RWPE2 (cell line): ENCODE data around the gene CTSZ.

Experiments
- ATAC-seq: fragments of 200-7000 bp; cut with Tn5 transposase; 3 replicates; pipeline ENCODE4 v1.9.1; 2021; ENCODE audit warnings: low read depth
- DNase-seq: peaks from one replicate; pipeline ENCODE4 v3.0.0-alpha.2; 2020; ENCODE audit warnings: low spot score
- H3K27ac ChIP-seq: fragments of 450-650 bp; 2 replicates; pipeline ENCODE4 v1.5.1; 2017; ENCODE audit warnings: mild to moderate bottlenecking; ENCODE audit not compliant: poor library complexity, severe bottlenecking
- H3K27me3 ChIP-seq: fragments of 250-450 bp; sonication (Bioruptor Pico); 2 replicates; pipeline ENCODE4 v1.5.1; 2021; ENCODE audit warnings: mild to moderate bottlenecking, moderate library complexity; ENCODE audit not compliant: insufficient read depth, poor library complexity, severe bottlenecking
- H3K36me3 ChIP-seq: fragments of 250-450 bp; sonication (Bioruptor Pico); 2 replicates; pipeline ENCODE4 v1.5.1; 2020; ENCODE audit warnings: low read depth, mild to moderate bottlenecking, moderate library complexity
- H3K4me1 ChIP-seq: fragments of 250-450 bp; sonication (Bioruptor Pico); 2 replicates; pipeline ENCODE4 v1.5.1; 2021; ENCODE audit warnings: mild to moderate bottlenecking, moderate library complexity; ENCODE audit not compliant: insufficient read depth, poor library complexity, severe bottlenecking
- H3K4me3 ChIP-seq: fragments of 250-450 bp; sonication (Bioruptor Pico); 2 replicates; pipeline ENCODE4 v1.5.1; 2021; ENCODE audit warnings: mild to moderate bottlenecking, moderate library complexity; ENCODE audit not compliant: severe bottlenecking
- H3K9me3 ChIP-seq: fragments of 250-450 bp; sonication (Bioruptor Pico); 2 replicates; pipeline ENCODE4 v1.5.1; 2021; ENCODE audit warnings: mild to moderate bottlenecking, moderate library complexity; ENCODE audit not compliant: severe bottlenecking
- TF ChIP-seq, protein P1 (sequence below): fragments of 450-650 bp; IDR thresholded peaks from one replicate; pipeline ENCODE4 v1.5.1; 2017; ENCODE audit warnings: mild to moderate bottlenecking, moderate library complexity; ENCODE audit not compliant: poor library complexity, severe bottlenecking

CTSZ gene

DNA sequence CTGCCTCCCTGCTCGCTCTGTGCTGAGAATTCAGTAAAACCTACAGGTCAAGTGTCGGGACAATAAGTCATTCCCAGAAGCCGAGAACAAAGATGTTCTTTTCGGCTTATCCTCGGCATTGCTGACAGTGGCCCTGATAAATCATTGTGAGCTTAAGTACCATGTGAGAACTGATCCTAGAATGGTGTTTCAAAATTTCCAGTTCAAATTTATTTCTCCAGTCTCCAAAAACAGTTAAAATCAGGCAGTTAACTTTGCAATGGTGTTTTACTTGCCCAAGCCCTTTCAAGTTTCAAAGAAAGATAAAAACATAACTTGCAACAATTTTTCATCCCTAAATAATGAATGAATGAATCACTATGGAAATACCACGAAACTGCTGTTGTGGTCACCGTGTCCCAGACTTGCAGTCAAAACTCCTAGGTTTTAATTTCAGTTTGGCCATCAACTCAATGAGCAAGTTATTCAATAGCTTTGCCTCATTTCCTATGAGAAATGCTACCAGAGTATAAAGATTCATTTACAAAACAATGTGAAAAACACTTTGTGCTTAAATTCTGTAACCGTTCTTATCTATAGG is 20.8 kb upstream of the CTSZ start:
- H3K4me1 ChIP-seq, result peaks cover 34% of the 10 kb centered on the region
- no peak for DNase-seq

DNA sequence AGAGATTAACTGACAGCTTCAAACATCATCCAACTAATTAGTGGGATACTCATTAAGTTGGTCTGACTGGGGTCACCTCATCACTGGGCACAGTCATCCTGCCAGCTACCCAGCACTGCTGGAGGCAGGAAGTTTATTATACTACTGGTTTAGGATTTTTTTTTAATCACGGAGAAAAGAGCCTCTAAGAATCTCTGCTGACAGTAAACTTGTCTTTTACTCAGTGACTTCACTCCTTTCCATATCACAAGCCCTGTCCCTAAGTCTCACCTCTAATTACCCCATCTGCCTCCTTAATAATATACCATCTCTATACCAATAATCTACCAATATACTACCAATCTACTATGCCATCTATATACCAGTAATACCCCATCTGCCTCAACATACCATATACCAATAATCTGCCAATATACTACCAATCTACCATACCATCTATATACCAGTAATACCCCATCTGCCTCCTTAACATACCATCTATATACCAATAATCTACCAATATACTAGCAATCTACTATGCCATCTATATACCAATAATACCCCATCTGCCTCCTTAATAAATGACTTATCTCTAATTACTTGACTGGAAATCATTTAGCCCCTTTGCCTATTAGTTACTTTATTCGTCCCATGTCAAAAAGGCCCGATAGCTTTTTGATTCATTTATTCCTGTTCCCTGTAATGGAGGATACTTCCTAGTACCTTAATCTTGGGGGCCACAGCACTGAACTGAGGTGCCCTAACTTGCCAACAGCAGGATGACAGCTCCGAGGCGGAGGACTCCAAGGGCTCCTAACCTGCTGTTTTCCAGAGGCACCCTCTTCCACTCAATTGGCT is 20.1 kb upstream of the CTSZ start:
- ATAC-seq (no peak), DNase-seq (peak; percentile 74)
- no peaks in the 10 kb centered on the region for H3K27me3 ChIP-seq
- peaks cover 33% of the 10 kb centered on the region for H3K4me1 ChIP-seq
- TF ChIP-seq, protein P1, sequence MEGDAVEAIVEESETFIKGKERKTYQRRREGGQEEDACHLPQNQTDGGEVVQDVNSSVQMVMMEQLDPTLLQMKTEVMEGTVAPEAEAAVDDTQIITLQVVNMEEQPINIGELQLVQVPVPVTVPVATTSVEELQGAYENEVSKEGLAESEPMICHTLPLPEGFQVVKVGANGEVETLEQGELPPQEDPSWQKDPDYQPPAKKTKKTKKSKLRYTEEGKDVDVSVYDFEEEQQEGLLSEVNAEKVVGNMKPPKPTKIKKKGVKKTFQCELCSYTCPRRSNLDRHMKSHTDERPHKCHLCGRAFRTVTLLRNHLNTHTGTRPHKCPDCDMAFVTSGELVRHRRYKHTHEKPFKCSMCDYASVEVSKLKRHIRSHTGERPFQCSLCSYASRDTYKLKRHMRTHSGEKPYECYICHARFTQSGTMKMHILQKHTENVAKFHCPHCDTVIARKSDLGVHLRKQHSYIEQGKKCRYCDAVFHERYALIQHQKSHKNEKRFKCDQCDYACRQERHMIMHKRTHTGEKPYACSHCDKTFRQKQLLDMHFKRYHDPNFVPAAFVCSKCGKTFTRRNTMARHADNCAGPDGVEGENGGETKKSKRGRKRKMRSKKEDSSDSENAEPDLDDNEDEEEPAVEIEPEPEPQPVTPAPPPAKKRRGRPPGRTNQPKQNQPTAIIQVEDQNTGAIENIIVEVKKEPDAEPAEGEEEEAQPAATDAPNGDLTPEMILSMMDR, result no peak
- H3K4me3 ChIP-seq, result no peak overlapping the region
- H3K36me3 ChIP-seq, result peaks cover 81% of the 10 kb centered on the region
- H3K9me3 ChIP-seq, result no peaks in the 10 kb centered on the region
- H3K27ac ChIP-seq, result no peak overlapping the region

More for the DNA sequence above, 20.8 kb upstream of the CTSZ start:
- Histone ChIP-seq H3K4me3 (no peak overlapping the region), H3K27ac (peak overlapping the region; percentile 1), H3K9me3 (no peaks in the 10 kb centered on the region), H3K36me3 (peaks cover 81% of the 10 kb centered on the region), H3K27me3 (no peaks in the 10 kb centered on the region)
- TF ChIP-seq, protein P1, result no peak
- ATAC-seq, result no peak

DNA sequence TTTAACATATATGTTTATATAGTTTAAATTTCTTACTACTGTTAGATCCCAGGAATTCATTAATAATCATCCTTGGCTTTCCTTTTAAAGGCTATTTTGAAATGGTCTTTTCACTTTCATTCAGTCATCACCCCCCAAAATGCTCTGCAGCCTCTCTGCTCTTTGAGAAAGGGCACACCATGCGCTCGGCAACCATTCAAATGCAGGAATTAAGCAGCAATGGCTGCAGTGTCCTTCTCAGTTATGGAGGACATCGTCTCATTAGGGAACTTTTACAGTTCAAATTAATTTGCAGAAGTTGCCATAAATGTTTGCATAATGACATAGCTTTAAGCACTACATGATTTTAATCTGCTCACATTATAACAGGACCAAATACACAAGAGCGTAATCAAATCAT is 18.5 kb upstream of the CTSZ start:
- Histone ChIP-seq H3K9me3 (no peaks in the 10 kb centered on the region), H3K36me3 (peaks cover 71% of the 10 kb centered on the region), H3K4me3 (no peak overlapping the region), H3K4me1 (peaks cover 37% of the 10 kb centered on the region), H3K27ac (no peak overlapping the region), H3K27me3 (no peaks in the 10 kb centered on the region)
- TF ChIP-seq, protein P1, result no peak
- DNase-seq (peak; percentile 19), ATAC-seq (no peak)

DNA sequence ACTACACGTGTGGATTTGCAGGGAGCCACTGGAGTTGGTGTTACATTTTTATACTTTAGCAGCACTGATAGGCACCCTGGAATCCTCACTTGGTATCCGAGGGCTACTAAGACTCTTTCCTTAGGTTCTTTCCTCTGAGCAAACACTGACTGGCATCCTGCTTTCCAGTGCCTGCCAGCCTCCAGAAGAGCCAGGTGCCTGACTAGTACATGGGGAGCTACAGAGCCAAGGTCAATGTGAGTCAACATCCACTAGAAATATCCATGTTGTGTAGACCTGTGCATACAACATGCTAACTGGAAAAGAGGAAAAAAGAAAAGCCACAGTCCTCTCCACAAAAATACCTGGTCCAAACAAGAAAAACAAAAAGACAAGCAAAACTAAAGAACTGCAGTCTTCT is 18.0 kb upstream of the CTSZ start:
- H3K9me3 ChIP-seq, result no peaks in the 10 kb centered on the region
- no peaks in the 10 kb centered on the region for H3K27me3 ChIP-seq
- H3K36me3 ChIP-seq, result peaks cover 67% of the 10 kb centered on the region
- TF ChIP-seq, protein P1, result no peak
- no peak overlapping the region for H3K27ac ChIP-seq
- DNase-seq, result peak; percentile 42
- peaks cover 33% of the 10 kb centered on the region for H3K4me1 ChIP-seq
- H3K4me3 ChIP-seq, result no peak overlapping the region
- no peak for ATAC-seq

DNA sequence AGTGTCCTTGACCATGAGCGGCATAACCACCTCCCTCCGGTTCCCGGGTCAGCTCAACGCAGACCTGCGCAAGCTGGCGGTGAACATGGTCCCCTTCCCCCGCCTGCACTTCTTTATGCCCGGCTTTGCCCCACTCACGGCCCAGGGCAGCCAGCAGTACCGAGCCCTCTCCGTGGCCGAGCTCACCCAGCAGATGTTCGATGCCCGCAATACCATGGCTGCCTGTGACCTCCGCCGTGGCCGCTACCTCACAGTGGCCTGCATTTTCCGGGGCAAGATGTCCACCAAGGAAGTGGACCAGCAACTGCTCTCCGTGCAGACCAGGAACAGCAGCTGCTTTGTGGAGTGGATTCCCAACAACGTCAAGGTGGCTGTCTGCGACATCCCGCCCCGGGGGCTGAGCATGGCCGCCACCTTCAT is 17.1 kb upstream of the CTSZ start:
- H3K4me3 ChIP-seq, result no peak overlapping the region
- H3K27ac ChIP-seq, result no peak overlapping the region
- H3K27me3 ChIP-seq, result no peaks in the 10 kb centered on the region
- H3K9me3 ChIP-seq, result no peaks in the 10 kb centered on the region
- peaks cover 57% of the 10 kb centered on the region for H3K36me3 ChIP-seq
- ATAC-seq, result no peak
- peaks cover 23% of the 10 kb centered on the region for H3K4me1 ChIP-seq
- TF ChIP-seq, protein P1, result no peak
- DNase-seq, result peak; percentile 76
